GM12891 (cell line): Measurements from ENCODE around the gene CPNE1.

Experiments used
- DNase-seq: peaks from one replicate; pipeline ENCODE4 v3.0.0; 2011; ENCODE audit warnings: low spot score; ENCODE audit not compliant: insufficient read length
- FAIRE-seq: peaks from 2 replicates; lab custom pipeline; 2011; peaks lifted over from hg19 to GRCh38; lab: Jason Lieb, UNC
- PAX5 ChIP-seq: IDR thresholded peaks from 2 replicates; pipeline ENCODE4 v1.6.1; 2011; ENCODE audit warnings: low read length, moderate library complexity, mild to moderate bottlenecking; ENCODE audit not compliant: insufficient read depth, severe bottlenecking
- POLR2A ChIP-seq: IDR thresholded peaks from 2 replicates; pipeline ENCODE4 v1.6.1; 2011; ENCODE audit warnings: low read depth, low read length, control low read depth
- POLR2AphosphoS5 ChIP-seq: IDR thresholded peaks from 2 replicates; pipeline ENCODE4 v1.6.1; 2011; ENCODE audit warnings: low read depth, low read length, control low read depth
- POU2F2 ChIP-seq: IDR thresholded peaks from 2 replicates; pipeline ENCODE4 v1.6.1; 2011; ENCODE audit warnings: low read depth, mild to moderate bottlenecking, control low read depth, low read length, moderate library complexity
- SPI1 ChIP-seq: IDR thresholded peaks from 2 replicates; pipeline ENCODE4 v1.6.1; 2011; ENCODE audit warnings: low read depth, low read length, control low read depth
- TAF1 ChIP-seq: IDR thresholded peaks from 2 replicates; pipeline ENCODE4 v1.6.1; 2011; ENCODE audit warnings: low read depth, low read length, control low read depth

Gene CPNE1

DNA sequence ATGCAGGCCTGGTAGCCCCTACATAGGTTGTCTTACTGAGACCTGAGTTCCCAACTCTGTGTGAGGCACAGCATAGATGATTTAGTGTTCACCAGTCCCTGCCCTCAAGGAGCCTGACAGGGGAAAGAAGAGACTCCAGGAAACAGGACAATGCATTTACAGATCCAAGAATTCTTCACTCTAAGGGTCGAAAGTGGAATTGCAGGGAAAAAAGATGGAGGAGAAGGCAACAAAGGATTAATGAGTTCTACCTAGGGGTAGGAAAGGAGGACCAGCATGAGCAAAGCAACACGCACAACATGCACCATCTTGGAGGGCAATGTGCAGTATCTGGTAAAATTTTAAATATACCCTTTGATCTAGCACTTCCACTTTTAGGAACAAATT, 43.1 kb downstream of the CPNE1 start:
- DNase-seq (no peak), FAIRE-seq (no peak)
- TF ChIP-seq SPI1 (no peak), POLR2AphosphoS5 (no peak), POU2F2 (no peak), POLR2A (no peak), PAX5 (no peak), TAF1 (no peak)

GRCh38 chr20:35620818-35621559, 43.7 kb downstream of the CPNE1 start:
- DNase-seq (no peak), FAIRE-seq (no peak)
- TF ChIP-seq PAX5: no peak
- no peak for TF ChIP-seq POLR2AphosphoS5
- TF ChIP-seq TAF1: no peak
- TF ChIP-seq POU2F2: no peak
- TF ChIP-seq POLR2A: no peak
- TF ChIP-seq SPI1: no peak

GRCh38 chr20:35619196-35620095, 45.3 kb downstream of the CPNE1 start:
- FAIRE-seq: peak; percentile 89
- peak; percentile 64 for DNase-seq

GRCh38 chr20:35618263-35619131, 46.2 kb downstream of the CPNE1 start:
- no peak for TF ChIP-seq POLR2AphosphoS5
- no peak for TF ChIP-seq POLR2A
- TF ChIP-seq POU2F2: no peak
- TF ChIP-seq TAF1: no peak
- no peak for TF ChIP-seq SPI1
- no peak for TF ChIP-seq PAX5
- FAIRE-seq: peak; percentile 13
- DNase-seq: no peak

More at GRCh38 chr20:35619196-35620095, 45.3 kb downstream of the CPNE1 start:
- TF ChIP-seq TAF1: no peak
- no peak for TF ChIP-seq POLR2AphosphoS5
- TF ChIP-seq PAX5: no peak
- TF ChIP-seq SPI1: no peak
- no peak for TF ChIP-seq POU2F2
- no peak for TF ChIP-seq POLR2A

GRCh38 chr20:35617397-35618262, 47.1 kb downstream of the CPNE1 start:
- peak; percentile 58 for FAIRE-seq
- no peak for TF ChIP-seq TAF1
- no peak for TF ChIP-seq SPI1
- no peak for TF ChIP-seq POLR2AphosphoS5
- no peak for TF ChIP-seq POU2F2
- no peak for TF ChIP-seq POLR2A
- no peak for TF ChIP-seq PAX5
- DNase-seq: peak; percentile 56

- TF ChIP-seq PAX5: no peak
- TF ChIP-seq SPI1: no peak
- TF ChIP-seq TAF1: no peak
- TF ChIP-seq POLR2AphosphoS5: no peak
- no peak for TF ChIP-seq POU2F2
- TF ChIP-seq POLR2A: no peak
- DNase-seq (no peak), FAIRE-seq (peak; percentile 94)
Measured at GRCh38 chr20:35616465-35617396, 48.0 kb downstream of the CPNE1 start.
